Mesothelial cell of epicardium (in vitro differentiated cells): ENCODE data around the gene JUNB. TPM values are rescaled to one million over a fixed set of nuclear protein-coding genes. Genes with fewer than 3 reads are reported as not detected.

ENCODE experiments used
- DNase-seq, 2 experiments: peaks; one replicate each; pipeline ENCODE4 v3.0.0; 2021; ENCODE audit warnings: low spot score in 2 of 2; ENCODE audit not compliant: unreplicated experiment in 2 of 2
- H3K27ac Mint-ChIP-seq: 2 replicates; pipeline ENCODE4 v1.8.0; 2021; ENCODE audit warnings: mixed read lengths
- H3K27me3 Mint-ChIP-seq: 2 replicates; pipeline ENCODE4 v1.8.0; 2021; ENCODE audit warnings: low read depth, mixed read lengths
- H3K36me3 Mint-ChIP-seq: 2 replicates; pipeline ENCODE4 v1.8.0; 2021; ENCODE audit warnings: mixed read lengths
- H3K4me1 Mint-ChIP-seq: 2 replicates; pipeline ENCODE4 v1.8.0; 2021; ENCODE audit warnings: mixed read lengths
- H3K4me3 Mint-ChIP-seq: 2 replicates; pipeline ENCODE4 v1.8.0; 2021; ENCODE audit warnings: mild to moderate bottlenecking, moderate library complexity, mixed read lengths
- H3K9me3 Mint-ChIP-seq: 2 replicates; pipeline ENCODE4 v1.8.0; 2021; ENCODE audit warnings: mixed read lengths
- CTCF ChIP-seq: fragments of 200-600 bp; sonication (generic); IDR thresholded peaks from one replicate; pipeline ENCODE4 v1.5.0; 2021; ENCODE audit warnings: antibody characterized with exemption; ENCODE audit not compliant: unreplicated experiment
- total RNA-seq: library from RNA; stranded (reverse); gene quantifications from 3 replicates; pipeline ENCODE4 v1.2.1, GENCODE V29; 2021

Gene JUNB
- total RNA-seq, 1 donor from 2014 or later: 160 TPM

GRCh38 chr19:12769689-12770088 is 21.6 kb upstream of the JUNB start:
- no peak overlapping the region for H3K4me3 Mint-ChIP-seq
- no peaks in the 10 kb centered on the region for H3K9me3 Mint-ChIP-seq
- H3K27me3 Mint-ChIP-seq: no peaks in the 10 kb centered on the region
- peaks cover 13% of the 10 kb centered on the region for H3K36me3 Mint-ChIP-seq
- DNase-seq: no peak
- no peak overlapping the region for H3K27ac Mint-ChIP-seq
- H3K4me1 Mint-ChIP-seq: peaks cover 2% of the 10 kb centered on the region
- no peak for TF ChIP-seq CTCF

- Mint-ChIP-seq H3K27ac (no peak overlapping the region), H3K36me3 (peaks cover 6% of the 10 kb centered on the region), H3K9me3 (no peaks in the 10 kb centered on the region), H3K4me3 (no peak overlapping the region), H3K27me3 (no peaks in the 10 kb centered on the region), H3K4me1 (peaks cover 4% of the 10 kb centered on the region)
- TF ChIP-seq CTCF: no peak
- no peak for DNase-seq
These were observed 20.4 kb upstream of the JUNB start for GRCh38 chr19:12770922-12771321.

- Mint-ChIP-seq H3K36me3 (peaks cover 2% of the 10 kb centered on the region), H3K27ac (no peak overlapping the region), H3K4me1 (peaks cover 5% of the 10 kb centered on the region), H3K4me3 (no peak overlapping the region), H3K9me3 (no peaks in the 10 kb centered on the region), H3K27me3 (no peaks in the 10 kb centered on the region)
- no peak for DNase-seq
- TF ChIP-seq CTCF: no peak
These were observed 19.0 kb upstream of the JUNB start for GRCh38 chr19:12772323-12772722.

GRCh38 chr19:12773571-12773970 is 17.7 kb upstream of the JUNB start:
- no peak for DNase-seq
- peak overlapping the region; percentile 44 for H3K4me3 Mint-ChIP-seq
- H3K27ac Mint-ChIP-seq: no peak overlapping the region
- H3K27me3 Mint-ChIP-seq: no peaks in the 10 kb centered on the region
- peaks cover 13% of the 10 kb centered on the region for H3K4me1 Mint-ChIP-seq
- peaks cover 2% of the 10 kb centered on the region for H3K36me3 Mint-ChIP-seq
- H3K9me3 Mint-ChIP-seq: no peaks in the 10 kb centered on the region
- TF ChIP-seq CTCF: no peak

- DNase-seq: peak in 1 of 2 experiments; percentile 62
- peaks cover 2% of the 10 kb centered on the region for H3K36me3 Mint-ChIP-seq
- H3K4me3 Mint-ChIP-seq: peak within 1 kb of the TSS; percentile 81
- H3K27ac Mint-ChIP-seq: peak within 1 kb of the TSS; percentile 84
- peaks cover 25% of the 10 kb centered on the region for H3K4me1 Mint-ChIP-seq
- no peaks in the 10 kb centered on the region for H3K27me3 Mint-ChIP-seq
- H3K9me3 Mint-ChIP-seq: no peaks in the 10 kb centered on the region
- no peak for TF ChIP-seq CTCF
These were observed 16.4 kb upstream of the JUNB start, which contains the start of gene HOOK2 for GRCh38 chr19:12774588-12775555. Gene HOOK2 (minus strand): TSS chr19:12775552. CDS start chr19:12775449, 103 bp downstream.
